H9 (cell line): ENCODE results near the gene CDH23. TPM values are rescaled to one million over a fixed set of nuclear protein-coding genes. Genes with fewer than 3 reads are reported as not detected.

Experiments used
- DNase-seq: peaks from one replicate; pipeline ENCODE4 v3.0.0-alpha.2; 2017
- H2AFZ ChIP-seq: one replicate; pipeline ENCODE4 v1.6.1; 2013; ENCODE audit warnings: mild to moderate bottlenecking, low read length, control low read depth, moderate library complexity
- H2AK5ac ChIP-seq: 2 replicates; pipeline ENCODE4 v1.6.1; 2013; ENCODE audit warnings: low read length, control low read depth, mixed read lengths; ENCODE audit not compliant: insufficient read length
- H2BK120ac ChIP-seq: one replicate; pipeline ENCODE4 v1.6.1; 2013; ENCODE audit warnings: low read depth, mild to moderate bottlenecking, low read length, control low read depth, inconsistent platforms; ENCODE audit not compliant: poor library complexity, severe bottlenecking
- H2BK12ac ChIP-seq: 2 replicates; pipeline ENCODE4 v1.6.1; 2013; ENCODE audit warnings: low read length, control low read depth, mixed read lengths, low read depth; ENCODE audit not compliant: insufficient read length
- H2BK15ac ChIP-seq: 2 replicates; pipeline ENCODE4 v1.6.1; 2013; ENCODE audit warnings: low read depth, low read length, control low read depth
- H2BK20ac ChIP-seq: one replicate; pipeline ENCODE4 v1.6.1; 2013; ENCODE audit warnings: low read depth, mild to moderate bottlenecking, low read length, control low read depth, inconsistent platforms; ENCODE audit not compliant: poor library complexity, severe bottlenecking
- H2BK5ac ChIP-seq: 2 replicates; pipeline ENCODE4 v1.6.1; 2013; ENCODE audit warnings: low read length, control low read depth, mixed read lengths; ENCODE audit not compliant: insufficient read length
- H3K14ac ChIP-seq: 2 replicates; pipeline ENCODE4 v1.6.1; 2013; ENCODE audit warnings: low read length, control low read depth; ENCODE audit not compliant: insufficient read depth
- H3K18ac ChIP-seq: 2 replicates; pipeline ENCODE4 v1.6.1; 2013; ENCODE audit warnings: low read depth, mild to moderate bottlenecking, mixed read lengths, low read length, control low read depth; ENCODE audit not compliant: insufficient read length
- H3K23ac ChIP-seq: 2 replicates; pipeline ENCODE4 v1.6.1; 2013; ENCODE audit warnings: low read length, control low read depth, mixed read lengths, low read depth; ENCODE audit not compliant: insufficient read length
- H3K23me2 ChIP-seq: 2 replicates; pipeline ENCODE4 v1.6.1; 2013; ENCODE audit warnings: low read depth, mild to moderate bottlenecking, mixed read lengths, low read length, control low read depth; ENCODE audit not compliant: insufficient read length, poor library complexity, severe bottlenecking
- H3K27ac ChIP-seq: 2 replicates; pipeline ENCODE4 v1.5.1; 2013; ENCODE audit warnings: low read length, control low read depth, mixed read lengths, low read depth; ENCODE audit not compliant: insufficient read length
- H3K27me3 ChIP-seq: 2 replicates; pipeline ENCODE4 v1.6.1; 2013; ENCODE audit warnings: low read length, control low read depth, inconsistent platforms; ENCODE audit not compliant: insufficient read depth
- H3K4ac ChIP-seq: 2 replicates; pipeline ENCODE4 v1.6.1; 2013; ENCODE audit warnings: low read depth, mild to moderate bottlenecking, control low read depth, inconsistent platforms, low read length, moderate library complexity
- H3K4me1 ChIP-seq: 2 replicates; pipeline ENCODE4 v1.6.1; 2013; ENCODE audit warnings: low read length, control low read depth, inconsistent platforms; ENCODE audit not compliant: insufficient read depth
- H3K4me2 ChIP-seq: 2 replicates; pipeline ENCODE4 v1.6.1; 2013; ENCODE audit warnings: low read length, control low read depth, mixed read lengths; ENCODE audit not compliant: insufficient read length, insufficient read depth
- H3K56ac ChIP-seq: 2 replicates; pipeline ENCODE4 v1.6.1; 2013; ENCODE audit warnings: low read depth, mild to moderate bottlenecking, mixed read lengths, low read length, control low read depth; ENCODE audit not compliant: insufficient read length
- H3K79me1 ChIP-seq: 2 replicates; pipeline ENCODE4 v1.6.1; 2013; ENCODE audit warnings: low read depth, mild to moderate bottlenecking, moderate library complexity, low read length, control low read depth, inconsistent platforms; ENCODE audit not compliant: insufficient read depth, poor library complexity, severe bottlenecking
- H3K79me2 ChIP-seq: 2 replicates; pipeline ENCODE4 v1.6.1; 2013; ENCODE audit warnings: low read length, control low read depth, inconsistent platforms; ENCODE audit not compliant: insufficient read depth
- H3K9ac ChIP-seq: 2 replicates; pipeline ENCODE4 v1.6.1; 2013; ENCODE audit warnings: low read length, control low read depth, mixed read lengths; ENCODE audit not compliant: insufficient read length; ENCODE audit errors: extremely low read depth
- H3K9me3 ChIP-seq: one replicate; pipeline ENCODE4 v1.6.1; 2013; ENCODE audit warnings: low read depth, low read length, inconsistent platforms; ENCODE audit not compliant: control insufficient read depth
- H3T11ph ChIP-seq: one replicate; pipeline ENCODE4 v1.6.1; 2013; ENCODE audit warnings: mild to moderate bottlenecking, low read length, control low read depth, inconsistent platforms
- H4K20me1 ChIP-seq: one replicate; pipeline ENCODE4 v1.6.1; 2013; ENCODE audit not compliant: control insufficient read depth, insufficient read length, insufficient read depth
- H4K5ac ChIP-seq: 2 replicates; pipeline ENCODE4 v1.6.1; 2013; ENCODE audit warnings: low read depth, mild to moderate bottlenecking, mixed read lengths, low read length, control low read depth; ENCODE audit not compliant: insufficient read length
- H4K8ac ChIP-seq: replicated peaks from 2 replicates; pipeline ENCODE4 v1.6.1; 2013; ENCODE audit warnings: low read length, control low read depth, mixed read lengths, low read depth; ENCODE audit not compliant: insufficient read length
- H4K91ac ChIP-seq: 2 replicates; pipeline ENCODE4 v1.6.1; 2013; ENCODE audit warnings: low read depth, mild to moderate bottlenecking, moderate library complexity, mixed read lengths, low read length, control low read depth; ENCODE audit not compliant: insufficient read length
- H3K27ac Mint-ChIP-seq, 3 experiments: 2 replicates in 2 of 3; 3 replicates in 1 of 3; pipeline ENCODE4 v1.8.0; 2020 to 2021; ENCODE audit warnings: mixed read lengths in 3 of 3, mild to moderate bottlenecking in 1 of 3, moderate library complexity in 1 of 3
- H3K27me3 Mint-ChIP-seq: 2 replicates; pipeline ENCODE4 v1.8.0; 2021; ENCODE audit warnings: low read depth, mild to moderate bottlenecking, moderate library complexity, mixed read lengths
- H3K36me3 Mint-ChIP-seq, 3 experiments: 2 replicates in 2 of 3; 3 replicates in 1 of 3; pipeline ENCODE4 v1.8.0; 2020 to 2021; ENCODE audit warnings: low read depth in 3 of 3, mixed read lengths in 3 of 3; ENCODE audit not compliant: insufficient read depth in 1 of 3
- H3K4me1 Mint-ChIP-seq, 2 experiments: 2 replicates each; pipeline ENCODE4 v1.8.0; 2020; ENCODE audit warnings: mixed read lengths in 2 of 2
- H3K4me3 Mint-ChIP-seq, 2 experiments: 2 replicates in 1 of 2; 3 replicates in 1 of 2; pipeline ENCODE4 v1.8.0; 2020 to 2021; ENCODE audit warnings: mild to moderate bottlenecking in 2 of 2, mixed read lengths in 2 of 2, moderate library complexity in 1 of 2
- H3K9me3 Mint-ChIP-seq, 2 experiments: 2 replicates in 1 of 2; 3 replicates in 1 of 2; pipeline ENCODE4 v1.8.0; 2020; ENCODE audit warnings: mild to moderate bottlenecking in 2 of 2, mixed read lengths in 2 of 2, moderate library complexity in 1 of 2
- WGBS: extraction: QIAGEN DNeasy Blood & Tissue Kit; methylation state at CpG from one replicate; pipeline ENCODE4 v1.1.7; 2013; ENCODE audit warnings: missing lambda C conversion rate, low lambda C conversion rate, mixed read lengths; ENCODE audit not compliant: insufficient read length; ENCODE audit errors: extremely low coverage; 5-methylcytosine and 5-hydroxymethylcytosine counted together
- total RNA-seq: library from RNA; stranded (reverse); gene quantifications from 2 replicates; pipeline ENCODE4 v1.2.1, GENCODE V29; 2021
- TF ChIP-seq, protein P1 (sequence below): fragments of 200-600 bp; sonication (generic); conservative IDR thresholded peaks from 3 replicates; pipeline ENCODE4 v1.8.0; 2021; ENCODE audit warnings: antibody characterized with exemption, mild to moderate bottlenecking

Gene CDH23
- total RNA-seq, 1 experiment from 2014 or later, result 2.1 TPM

- no peak overlapping the region for H3K4me3 Mint-ChIP-seq
- peaks cover 0 to 2% (median 0%) of the 10 kb centered on the region in 3 experiments; a peak in 1 of 7 replicates for H3K36me3 Mint-ChIP-seq
- WGBS, result no CpG with 5 or more reads among the region's 9 CpGs
Measured at GRCh38 chr10:71665456-71665855, 268.7 kb downstream of the CDH23 start.

More at GRCh38 chr10:71665456-71665855, 268.7 kb downstream of the CDH23 start:
- Histone ChIP-seq H4K20me1 (no peaks in the 10 kb centered on the region), H2BK5ac (no peak overlapping the region), H3K23ac (no peak overlapping the region), H3T11ph (no peak overlapping the region), H3K79me1 (no peaks in the 10 kb centered on the region), H2BK12ac (no peak overlapping the region), H2AK5ac (no peak overlapping the region), H2BK15ac (no peak overlapping the region), H4K91ac (no peak overlapping the region), H4K5ac (no peak overlapping the region), H3K18ac (no peak overlapping the region), H3K4me1 (peaks cover 2% of the 10 kb centered on the region; the same call in 1 of the 2 replicates), H2BK20ac (no peak overlapping the region), H2BK120ac (no peak overlapping the region), H3K4ac (no peak overlapping the region), H3K14ac (0 out of 2 replicates have a peak overlapping the region, but pooled peaks have one; percentile 7), H3K9ac (no peak overlapping the region), H3K23me2 (no peaks in the 10 kb centered on the region), H3K56ac (no peak overlapping the region), H3K79me2 (no peaks in the 10 kb centered on the region), H3K9me3 (no peaks in the 10 kb centered on the region), H4K8ac (no peak overlapping the region), H3K27ac (no peak overlapping the region), H3K27me3 (no peaks in the 10 kb centered on the region), H3K4me2 (no peak overlapping the region), H2AFZ (no peak overlapping the region)
- DNase-seq, result no peak
- H3K27ac Mint-ChIP-seq, result no peak overlapping the region; a peak in 1 of 7 replicates
- peaks cover 31 to 57% of the 10 kb centered on the region in 2 experiments for H3K4me1 Mint-ChIP-seq
- H3K9me3 Mint-ChIP-seq, result peaks cover 0 to 2% of the 10 kb centered on the region in 2 experiments; a peak in 1 of 5 replicates
- H3K27me3 Mint-ChIP-seq, result peaks cover 22% of the 10 kb centered on the region
- TF ChIP-seq, protein P1, sequence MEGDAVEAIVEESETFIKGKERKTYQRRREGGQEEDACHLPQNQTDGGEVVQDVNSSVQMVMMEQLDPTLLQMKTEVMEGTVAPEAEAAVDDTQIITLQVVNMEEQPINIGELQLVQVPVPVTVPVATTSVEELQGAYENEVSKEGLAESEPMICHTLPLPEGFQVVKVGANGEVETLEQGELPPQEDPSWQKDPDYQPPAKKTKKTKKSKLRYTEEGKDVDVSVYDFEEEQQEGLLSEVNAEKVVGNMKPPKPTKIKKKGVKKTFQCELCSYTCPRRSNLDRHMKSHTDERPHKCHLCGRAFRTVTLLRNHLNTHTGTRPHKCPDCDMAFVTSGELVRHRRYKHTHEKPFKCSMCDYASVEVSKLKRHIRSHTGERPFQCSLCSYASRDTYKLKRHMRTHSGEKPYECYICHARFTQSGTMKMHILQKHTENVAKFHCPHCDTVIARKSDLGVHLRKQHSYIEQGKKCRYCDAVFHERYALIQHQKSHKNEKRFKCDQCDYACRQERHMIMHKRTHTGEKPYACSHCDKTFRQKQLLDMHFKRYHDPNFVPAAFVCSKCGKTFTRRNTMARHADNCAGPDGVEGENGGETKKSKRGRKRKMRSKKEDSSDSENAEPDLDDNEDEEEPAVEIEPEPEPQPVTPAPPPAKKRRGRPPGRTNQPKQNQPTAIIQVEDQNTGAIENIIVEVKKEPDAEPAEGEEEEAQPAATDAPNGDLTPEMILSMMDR, result no peak
